Breast epithelium (tissue), 4 donors: Measurements from ENCODE around the gene GC. TPM values are rescaled to one million over a fixed set of nuclear protein-coding genes. Genes with fewer than 3 reads are reported as not detected.

ENCODE experiments used
- DNase-seq, 2 donors: peaks; one replicate each; pipeline ENCODE4 v3.0.0-alpha.2; 2019; ENCODE audit warnings: low spot score in 2 of 2
- H3K27ac ChIP-seq, 2 donors: fragments of 200-600 bp; sonication (generic) in 1 of 2; one replicate each; pipeline ENCODE4 v1.5.1; 2016 to 2019; ENCODE audit warnings: mild to moderate bottlenecking in 1 of 2
- H3K27me3 ChIP-seq, 2 donors: fragments of 200-600 bp; sonication (generic) in 1 of 2; one replicate each; pipeline versions ENCODE4 v1.5.1 to v1.6.0; 2017 to 2019; ENCODE audit warnings: control low read depth in 1 of 2, mild to moderate bottlenecking in 1 of 2
- H3K36me3 ChIP-seq: fragments of 200-600 bp; one replicate; pipeline ENCODE4 v1.5.1; 2019
- H3K4me1 ChIP-seq, 2 donors: fragments of 200-600 bp; sonication (generic); one replicate each; pipeline ENCODE4 v1.5.1; 2016 to 2019; ENCODE audit warnings: control low read depth in 1 of 2
- H3K4me3 ChIP-seq, 3 donors: fragments of 200-600 bp; sonication (generic); 1 replicate in 2 of 3; 2 replicates in 1 of 3; pipeline ENCODE4 v1.5.1; 2016 to 2019; ENCODE audit warnings: mild to moderate bottlenecking in 3 of 3, moderate library complexity in 2 of 3
- H3K9me3 ChIP-seq, 2 donors: fragments of 200-600 bp; sonication (generic) in 1 of 2; one replicate each; pipeline ENCODE4 v1.5.1; 2016 to 2019; ENCODE audit warnings: control low read depth in 1 of 2
- CTCF ChIP-seq, 3 donors: fragments of 450-650 bp; IDR thresholded peaks; one replicate each; pipeline ENCODE4 v1.5.1; 2016 to 2017; ENCODE audit warnings: antibody characterized with exemption in 3 of 3, mild to moderate bottlenecking in 3 of 3, moderate library complexity in 3 of 3
- POLR2A ChIP-seq: fragments of 450-650 bp; IDR thresholded peaks from one replicate; pipeline ENCODE4 v1.6.1; 2016; ENCODE audit warnings: antibody characterized with exemption, mild to moderate bottlenecking, moderate library complexity
- POLR2AphosphoS5 ChIP-seq, 3 donors: sonication (generic); formaldehyde crosslinking; IDR thresholded peaks; one replicate each; pipeline ENCODE4 v1.6.1; 2017; ENCODE audit warnings: antibody characterized with exemption in 3 of 3
- intact Hi-C: fragments of 100-400 bp; cut with DNase I; formaldehyde crosslinking; loops from one replicate; pipeline ENCODE4 v1.15.1; 2023; ENCODE audit warnings: low total_unique reads
- total RNA-seq, 3 donors: library from RNA; depleted of rRNA; stranded (reverse); fragments of >200 nt; gene quantifications; one replicate each; pipeline ENCODE4 v1.1.0, GENCODE V29; 2016

Gene GC
- total RNA-seq, 3 donors from 2014 or later = not detected

- intact Hi-C loops = no loop called here
- no peaks in the 10 kb centered on the region for H3K27me3 ChIP-seq
- H3K4me3 ChIP-seq = no peak overlapping the region
- TF ChIP-seq POLR2A = no peak
- peak in 1 of 3 donors; percentile 9 for TF ChIP-seq CTCF (IDR thresholded peaks at IDR 0.05)
- no peak for TF ChIP-seq POLR2AphosphoS5 (IDR thresholded peaks at IDR 0.05)
- no peaks in the 10 kb centered on the region for H3K4me1 ChIP-seq
- H3K36me3 ChIP-seq = no peaks in the 10 kb centered on the region
- H3K27ac ChIP-seq = no peak overlapping the region
- DNase-seq = no peak
- no peaks in the 10 kb centered on the region for H3K9me3 ChIP-seq
These were observed 51.2 kb downstream of the GC start for GRCh38 chr4:71732706-71733105.

- H3K36me3 ChIP-seq = no peaks in the 10 kb centered on the region
- TF ChIP-seq POLR2A = no peak
- no peak for TF ChIP-seq CTCF (IDR thresholded peaks at IDR 0.05)
- TF ChIP-seq POLR2AphosphoS5 (IDR thresholded peaks at IDR 0.05) = no peak
- no peak for DNase-seq
- intact Hi-C loops = no loop called here
- no peaks in the 10 kb centered on the region for H3K9me3 ChIP-seq
- H3K4me3 ChIP-seq = no peak overlapping the region
- H3K27me3 ChIP-seq = no peaks in the 10 kb centered on the region
- H3K27ac ChIP-seq = no peak overlapping the region
- H3K4me1 ChIP-seq = no peaks in the 10 kb centered on the region
These were observed 51.8 kb downstream of the GC start for GRCh38 chr4:71732066-71732465.

GRCh38 chr4:71729856-71730255 lies 54.0 kb downstream of the GC start:
- H3K4me1 ChIP-seq = no peaks in the 10 kb centered on the region
- no peaks in the 10 kb centered on the region for H3K9me3 ChIP-seq
- no peaks in the 10 kb centered on the region for H3K36me3 ChIP-seq
- DNase-seq = no peak
- no peak overlapping the region for H3K27ac ChIP-seq
- TF ChIP-seq CTCF (IDR thresholded peaks at IDR 0.05) = no peak
- TF ChIP-seq POLR2AphosphoS5 (IDR thresholded peaks at IDR 0.05) = no peak
- TF ChIP-seq POLR2A = no peak
- no peaks in the 10 kb centered on the region for H3K27me3 ChIP-seq
- H3K4me3 ChIP-seq = no peak overlapping the region
- intact Hi-C loops = no loop called here

GRCh38 chr4:71713611-71714203 lies 70.2 kb downstream of the GC start:
- Histone ChIP-seq H3K9me3 (no peaks in the 10 kb centered on the region), H3K27ac (no peak overlapping the region), H3K4me3 (no peak overlapping the region), H3K4me1 (no peaks in the 10 kb centered on the region), H3K36me3 (no peaks in the 10 kb centered on the region), H3K27me3 (no peaks in the 10 kb centered on the region)
- intact Hi-C loops = no loop called here
- DNase-seq = no peak
- TF ChIP-seq CTCF (IDR thresholded peaks at IDR 0.05) = peak; percentile 37 to 82 (median 52)
- no peak for TF ChIP-seq POLR2AphosphoS5 (IDR thresholded peaks at IDR 0.05)

GRCh38 chr4:71711985-71712348 lies 71.9 kb downstream of the GC start:
- Histone ChIP-seq H3K4me1 (no peaks in the 10 kb centered on the region), H3K27me3 (no peaks in the 10 kb centered on the region), H3K36me3 (no peaks in the 10 kb centered on the region), H3K4me3 (no peak overlapping the region), H3K27ac (no peak overlapping the region), H3K9me3 (no peaks in the 10 kb centered on the region)
- TF ChIP-seq CTCF (IDR thresholded peaks at IDR 0.05) (no peak), POLR2A (no peak), POLR2AphosphoS5 (IDR thresholded peaks at IDR 0.05) (no peak)
- intact Hi-C loops = no loop called here
- no peak for DNase-seq
